Measurements from ENCODE around the gene FBXO31. TPM values are rescaled to one million over a fixed set of nuclear protein-coding genes. Genes with fewer than 3 reads are reported as not detected.

FBXO31 gene
- total and polyA plus RNA-seq, 2 donors (not counting 3 experiments of a cell fraction or from before 2014, with no cell fraction given) = 17.1 to 31.8 TPM

GRCh38 chr16:87425941-87426340 lies 42.4 kb upstream of the FBXO31 start:
- no TSS peak for BruUV-seq (replicated peaks)
- H3K27me3 ChIP-seq (ENCODE audit: control insufficient read depth in 2 of 2, insufficient read depth in 2 of 2, low read length in 2 of 2) = no peaks in the 10 kb centered on the region
- peak; percentile 38 for FAIRE-seq
- ChIA-PET POLR2A (no interaction called here), CTCF (interaction anchor here (0.9 to 2.1 kb wide), 3 partner anchors 10 to 344 kb away, joined by 3 to 7 read pairs (median 5); no protein-coding TSS in a partner anchor)
- H3K4me1 ChIP-seq (ENCODE audit: control insufficient read depth, extremely low read depth, insufficient read depth, low read length) = no peaks in the 10 kb centered on the region
- intact Hi-C loops (cut with micrococcal nuclease) (no loop called here), dilution Hi-C loops (cut with MboI; ENCODE audit: extremely low pct_ligation_motif_present, low sequenced_read_pairs) (no loop called here)
- no peak for DNase-seq (ENCODE audit: low read depth, low spot score)
- TF ChIP-seq EZH2 (IDR thresholded peaks at IDR 0.05; ENCODE audit: borderline replicate concordance, low read depth, low read length, severe bottlenecking) = no peak
- TF ChIP-seq GATA2 (IDR thresholded peaks at IDR 0.05; ENCODE audit: insufficient read depth, insufficient read length, low read depth, low read length) = no peak
- TF ChIP-seq MYC (IDR thresholded peaks at IDR 0.05; ENCODE audit: low read depth, low read length) = no peak
- TF ChIP-seq FOS (IDR thresholded peaks at IDR 0.05; ENCODE audit: borderline replicate concordance, insufficient read depth, low read length) = no peak
- no peak for TF ChIP-seq CTCF (IDR thresholded peaks at IDR 0.05; ENCODE audit: extremely low read depth in 1 of 2, insufficient read depth in 1 of 2, low read depth in 1 of 2, low read length in 2 of 2)
- TF ChIP-seq POLR2A (IDR thresholded peaks at IDR 0.05; ENCODE audit: low read depth, low read length) = no peak
- no peak for TF ChIP-seq MAX (IDR thresholded peaks at IDR 0.05; ENCODE audit: insufficient read depth, insufficient read length)
- no peak overlapping the region for H3K27ac ChIP-seq (ENCODE audit: insufficient read depth, low read depth, low read length)
- no peak overlapping the region for H2AFZ ChIP-seq (ENCODE audit: low read depth, low read length)
- no peaks in the 10 kb centered on the region for H3K9me1 ChIP-seq (replicated peaks; ENCODE audit: control insufficient read depth, extremely low read depth, insufficient read depth, low read length)
- no peak overlapping the region for H3K4me3 ChIP-seq (replicated peaks in 1 of 3; ENCODE audit: insufficient read depth in 1 of 3, low read depth in 1 of 3, low read length in 3 of 3)
- H3K36me3 ChIP-seq (ENCODE audit: control insufficient read depth in 2 of 2, extremely low read depth in 1 of 2, insufficient read depth in 2 of 2, low read length in 2 of 2) = peaks cover 3 to 27% of the 10 kb centered on the region in 2 experiments
- no peaks in the 10 kb centered on the region for H4K20me1 ChIP-seq (replicated peaks; ENCODE audit: control insufficient read depth, extremely low read depth, insufficient read depth, low read length)
- no peak overlapping the region for H3K9ac ChIP-seq (replicated peaks; ENCODE audit: extremely low read depth, insufficient read depth, low read length)
- H3K9me3 ChIP-seq (replicated peaks; ENCODE audit: control insufficient read depth, insufficient read depth, low read length) = no peaks in the 10 kb centered on the region
- no peaks in the 10 kb centered on the region for H3K79me2 ChIP-seq (ENCODE audit: control insufficient read depth, insufficient read depth, low read length)
- no peak overlapping the region for H3K4me2 ChIP-seq (ENCODE audit: insufficient read depth, low read length)

Data from endothelial cell of umbilical vein (primary cell).